Calu3 (cell line): ENCODE results near the gene DNAJC10. TPM values are rescaled to one million over a fixed set of nuclear protein-coding genes. Genes with fewer than 3 reads are reported as not detected.

ENCODE experiments used
- BruUV-seq: library from RNA; stranded (reverse); fragments of 400-500 nt; replicated peaks from 2 replicates; lab custom pipeline; 2021; lab: Mats Ljungman, UMichigan
- CTCF ChIA-PET: fragments of 300-600 bp; sonication (Branson Sonifier 250); formaldehyde crosslinking; loops from one replicate; lab custom pipeline; 2022; ENCODE audit warnings: antibody characterized with exemption; lab: Charles Lee
- DNase-seq: peaks from one replicate; pipeline ENCODE4 v3.0.0; 2022
- H3K27ac Mint-ChIP-seq: one replicate; pipeline ENCODE4 v1.8.0; 2022; ENCODE audit warnings: mixed read lengths; ENCODE audit not compliant: unreplicated experiment
- H3K27me3 Mint-ChIP-seq: one replicate; pipeline ENCODE4 v1.8.0; 2022; ENCODE audit warnings: mixed read lengths; ENCODE audit not compliant: unreplicated experiment
- H3K36me3 Mint-ChIP-seq: one replicate; pipeline ENCODE4 v1.8.0; 2022; ENCODE audit warnings: mild to moderate bottlenecking, moderate library complexity, mixed read lengths; ENCODE audit not compliant: insufficient read depth, unreplicated experiment
- H3K4me1 Mint-ChIP-seq: one replicate; pipeline ENCODE4 v1.8.0; 2022; ENCODE audit warnings: mild to moderate bottlenecking, low read depth, mixed read lengths; ENCODE audit not compliant: unreplicated experiment
- H3K4me3 Mint-ChIP-seq: one replicate; pipeline ENCODE4 v1.8.0; 2022; ENCODE audit warnings: mild to moderate bottlenecking, low read depth, moderate library complexity, mixed read lengths; ENCODE audit not compliant: unreplicated experiment
- H3K9me3 Mint-ChIP-seq: one replicate; pipeline ENCODE4 v1.8.0; 2022; ENCODE audit warnings: low read depth, mixed read lengths; ENCODE audit not compliant: unreplicated experiment
- CTCF ChIP-seq: fragments of 200-600 bp; IDR thresholded peaks from one replicate; pipeline ENCODE4 v1.8.0; 2022; ENCODE audit warnings: antibody characterized with exemption; ENCODE audit not compliant: unreplicated experiment
- intact Hi-C: fragments of 100-400 bp; cut with micrococcal nuclease; formaldehyde crosslinking; loops from one replicate; pipeline ENCODE4 v1.10.0; 2022; ENCODE audit not compliant: unreplicated experiment
- total RNA-seq: library from RNA; stranded (reverse); gene quantifications from 2 replicates; pipeline ENCODE4 v1.2.3, GENCODE V29; 2022

The DNAJC10 gene
- total RNA-seq, 1 experiment from 2014 or later: 210 TPM

- Mint-ChIP-seq H3K9me3 (no peaks in the 10 kb centered on the region), H3K27ac (no peak overlapping the region), H3K27me3 (no peaks in the 10 kb centered on the region), H3K4me3 (no peak overlapping the region), H3K36me3 (no peaks in the 10 kb centered on the region), H3K4me1 (no peaks in the 10 kb centered on the region)
- CTCF ChIA-PET: no interaction called here
- no peak for TF ChIP-seq CTCF
- DNase-seq: no peak
- intact Hi-C loops: no loop called here
- no TSS peak for BruUV-seq
Measured at GRCh38 chr2:182834293-182834692, 118.2 kb downstream of the DNAJC10 start.

DNA sequence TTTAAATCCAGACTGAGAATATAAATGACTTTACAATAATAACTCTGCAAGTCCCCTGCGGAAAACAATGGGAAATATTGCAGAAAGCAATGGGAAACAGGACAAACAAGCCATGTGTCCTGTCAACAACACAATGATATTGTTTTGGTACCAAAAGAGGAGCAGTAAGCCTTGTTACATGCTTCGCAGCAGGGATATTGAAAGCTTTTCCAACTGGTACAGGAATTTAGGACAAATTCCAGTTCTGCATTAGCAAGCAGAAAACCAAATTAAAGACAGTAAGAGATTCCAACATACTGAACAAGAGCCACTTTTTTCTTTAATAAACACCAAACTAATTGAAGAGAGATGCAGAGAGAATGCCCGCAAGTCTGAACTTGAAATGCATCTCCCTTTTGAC is 120.4 kb downstream of the DNAJC10 start:
- CTCF ChIA-PET: no interaction called here
- BruUV-seq: no TSS peak
- Mint-ChIP-seq H3K27me3 (no peaks in the 10 kb centered on the region), H3K27ac (no peak overlapping the region), H3K36me3 (no peaks in the 10 kb centered on the region), H3K4me1 (no peaks in the 10 kb centered on the region), H3K9me3 (no peaks in the 10 kb centered on the region), H3K4me3 (no peak overlapping the region)
- DNase-seq: no peak
- intact Hi-C loops: no loop called here
- no peak for TF ChIP-seq CTCF

Other genes with a start within 250 kb of the DNAJC10 start
- 0.20 and 0.21 TPM in 2 replicates for gene FRZB, start 150.4 kb downstream of the DNAJC10 start, total RNA-seq